KG1 (cell line): ENCODE measurements around the gene SRPK2.
"Not testable (repeated sequence)": the region's sequence is repeated elsewhere in the genome, so short reads cannot be mapped to it uniquely, and the experiment has no call there.

Source experiments
- DNase-seq: peaks from one replicate; lab custom pipeline; 2025; lab: John Stamatoyannopoulos, UW

SRPK2 gene

GRCh38 chr7:105222953-105223352 lies 165.8 kb downstream of the SRPK2 start:
- no peak for DNase-seq

DNA sequence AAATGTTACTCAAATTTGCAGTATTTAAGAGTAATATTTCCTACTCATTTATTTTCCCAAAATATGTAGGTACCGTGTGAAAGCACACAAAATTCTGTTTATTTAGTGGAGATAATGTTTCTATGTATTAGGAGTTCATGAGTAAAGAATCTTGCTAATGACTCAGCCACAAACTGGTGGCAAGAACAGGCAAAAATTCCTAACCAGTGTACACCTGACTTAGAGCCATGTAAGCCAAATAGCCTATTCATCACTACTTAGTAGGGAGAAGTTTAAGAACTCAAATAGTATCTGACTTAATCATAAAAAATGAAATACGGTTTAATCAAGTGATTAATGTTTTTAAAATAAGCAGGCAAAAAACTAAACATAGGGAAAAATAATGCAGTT lies 169.0 kb downstream of the SRPK2 start:
- DNase-seq = no peak

DNA sequence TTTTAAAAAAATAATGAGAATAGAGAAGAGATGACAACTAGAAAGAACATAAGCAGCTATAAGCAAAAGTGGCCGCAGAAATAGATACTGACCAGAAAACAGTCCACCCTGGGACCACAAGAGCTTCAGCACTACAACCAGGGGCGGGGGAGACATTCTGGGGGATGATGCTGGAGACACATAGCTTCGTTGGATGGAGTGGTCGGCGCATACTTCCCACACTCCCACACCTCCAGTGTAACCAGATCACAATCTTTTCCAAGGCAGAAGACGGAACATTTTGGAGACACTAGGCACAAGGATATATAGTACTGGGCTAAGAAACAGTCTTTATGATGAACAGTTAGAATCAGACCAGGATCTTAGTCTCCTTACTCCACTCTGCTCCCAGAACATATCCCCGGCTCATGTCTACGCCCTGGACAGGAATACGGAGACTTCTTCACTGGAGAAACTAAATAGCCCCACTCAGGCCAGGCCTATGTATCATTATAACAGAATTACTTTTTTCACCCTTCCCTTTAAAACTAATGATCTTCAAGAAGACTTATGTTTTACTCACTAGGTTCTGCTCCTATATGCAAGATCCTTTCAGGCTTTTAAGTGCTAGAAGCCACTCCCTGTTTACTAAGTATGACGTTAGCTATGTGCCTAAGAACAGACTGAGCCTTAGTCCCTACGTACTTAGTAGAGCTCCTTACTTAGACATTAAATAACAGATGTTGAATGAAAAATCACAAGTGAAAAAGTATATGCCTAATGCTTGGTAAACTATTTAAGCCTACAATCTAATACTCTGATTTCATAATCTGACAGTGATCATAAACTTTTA lies 169.6 kb downstream of the SRPK2 start:
- DNase-seq = no peak

GRCh38 chr7:105218215-105218614 lies 170.5 kb downstream of the SRPK2 start:
- DNase-seq = no peak

GRCh38 chr7:105216786-105217185 lies 171.9 kb downstream of the SRPK2 start:
- DNase-seq = no peak

GRCh38 chr7:105215821-105216220 lies 172.9 kb downstream of the SRPK2 start:
- no peak for DNase-seq

DNA sequence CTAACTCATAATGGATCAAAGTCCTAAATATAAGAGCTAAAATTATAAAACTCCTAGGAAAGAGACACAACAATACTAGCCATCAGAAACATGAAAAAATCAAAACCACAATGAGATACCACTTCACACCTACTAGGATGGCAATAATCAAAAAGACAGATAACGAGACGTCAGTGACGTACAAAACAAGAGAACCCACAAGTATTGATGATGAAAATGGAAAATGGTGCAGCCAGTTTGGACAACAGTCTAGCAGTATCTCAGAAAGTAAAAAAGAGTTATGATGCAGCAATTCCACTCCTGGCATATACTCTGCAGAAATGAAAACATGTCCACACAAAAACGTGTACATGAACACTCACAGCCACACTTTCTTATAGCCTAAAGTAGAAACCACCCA lies 173.5 kb downstream of the SRPK2 start:
- no peak for DNase-seq

DNA sequence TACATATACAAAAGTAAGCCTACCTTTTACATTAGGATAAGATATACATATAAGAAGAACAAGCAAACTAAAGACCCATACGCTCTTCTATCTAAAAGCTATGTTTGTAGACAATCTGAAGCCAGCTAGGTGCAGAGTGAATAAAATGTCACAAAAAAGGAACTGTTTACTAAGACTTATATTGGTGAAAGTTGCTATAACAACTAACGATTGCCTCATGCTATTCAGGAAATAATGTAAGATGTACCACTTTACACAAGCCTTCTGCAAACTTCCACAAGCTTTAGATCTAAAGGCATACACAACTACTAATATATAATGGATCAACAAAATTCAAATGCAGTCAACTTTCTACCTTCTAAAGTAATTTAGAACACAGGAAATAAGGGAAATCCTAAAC lies 175.1 kb downstream of the SRPK2 start:
- DNase-seq = no peak

DNA sequence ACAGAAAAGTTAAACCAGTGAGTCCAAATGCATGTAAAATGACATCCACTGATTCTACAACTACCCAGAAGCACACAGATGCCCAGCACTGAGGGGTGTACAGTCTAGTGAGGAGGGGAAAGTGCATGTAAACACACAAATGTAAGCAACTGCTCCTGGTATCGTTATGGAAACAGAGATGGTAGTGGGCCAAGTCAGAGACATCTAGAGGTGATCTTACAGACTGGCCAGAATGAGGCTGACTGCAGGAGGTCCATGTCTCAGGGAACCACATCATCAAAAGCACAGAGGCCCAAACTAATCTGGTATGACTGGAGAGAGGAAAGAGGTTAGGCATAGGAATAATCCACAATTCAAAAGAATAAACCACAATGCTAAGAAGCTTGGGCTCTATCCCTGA lies 176.5 kb downstream of the SRPK2 start:
- no peak for DNase-seq

- no peak for DNase-seq
Measured at GRCh38 chr7:105210721-105211205, 178.0 kb downstream of the SRPK2 start.

- no peak for DNase-seq
Measured at GRCh38 chr7:105209870-105210269, 178.9 kb downstream of the SRPK2 start.

GRCh38 chr7:105209433-105209832 lies 179.3 kb downstream of the SRPK2 start:
- no peak for DNase-seq

DNA sequence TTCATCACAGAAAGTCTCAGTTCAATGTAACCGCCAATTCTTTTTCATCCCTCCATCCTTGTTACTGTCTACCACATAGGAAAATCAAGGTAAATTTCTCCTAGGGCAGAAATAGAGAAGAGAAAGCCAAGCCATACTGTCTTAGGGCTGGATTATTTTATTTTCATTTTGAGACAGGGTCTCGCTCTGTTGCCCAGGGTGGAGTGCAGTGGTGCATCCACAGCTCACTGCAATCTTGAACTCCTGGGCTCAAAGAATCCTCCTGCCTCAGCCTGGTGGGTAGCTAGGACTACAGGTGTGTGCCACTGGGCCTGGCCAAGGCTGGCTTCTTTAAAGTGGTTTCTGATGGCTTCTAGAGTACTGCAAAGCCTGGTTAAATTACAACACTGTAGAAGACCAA lies 181.7 kb downstream of the SRPK2 start:
- no peak for DNase-seq

- DNase-seq = no peak
Measured at GRCh38 chr7:105205592-105206237, 183.0 kb downstream of the SRPK2 start.

GRCh38 chr7:105204953-105205352 lies 183.8 kb downstream of the SRPK2 start:
- DNase-seq = no peak

- DNase-seq = no peak
Measured at GRCh38 chr7:105204520-105204919, 184.2 kb downstream of the SRPK2 start.

DNA sequence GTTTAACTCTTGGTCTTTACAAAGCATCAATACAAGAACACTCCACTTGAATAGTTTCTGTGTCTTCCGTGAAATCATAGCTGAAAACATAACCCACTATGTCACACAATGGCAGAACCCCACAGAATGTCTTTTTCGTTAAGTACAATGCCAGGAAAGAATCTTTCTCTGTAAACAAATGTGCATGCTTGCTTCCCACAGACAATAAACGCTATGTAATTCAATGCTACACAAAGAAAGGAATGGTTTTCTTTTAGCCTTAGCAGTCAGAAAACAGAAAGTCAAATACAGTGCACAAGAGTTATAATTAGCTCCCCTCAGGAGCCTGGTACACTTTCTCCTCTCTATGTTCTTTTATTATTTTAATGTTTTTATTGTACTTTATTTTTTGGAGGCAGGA lies 186.1 kb downstream of the SRPK2 start:
- DNase-seq = no peak

DNA sequence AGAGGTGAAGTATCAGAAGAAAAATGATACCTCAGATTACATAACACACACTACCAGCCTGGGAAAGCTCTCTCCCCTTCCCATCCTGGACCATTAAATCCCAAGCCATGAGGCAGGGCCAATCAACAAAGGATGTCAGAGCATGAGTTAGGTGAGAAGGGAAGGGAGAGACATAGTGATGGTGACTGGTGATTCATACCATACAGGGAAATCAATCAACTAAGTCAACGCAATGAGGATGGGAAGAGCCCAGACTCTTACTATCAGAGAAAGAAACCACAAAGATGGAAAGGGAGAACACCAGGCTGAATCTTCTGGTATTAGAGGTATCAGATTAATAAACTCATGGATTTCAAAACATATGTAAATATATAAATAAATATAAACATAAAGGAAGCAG lies 189.3 kb downstream of the SRPK2 start:
- no peak for DNase-seq

GRCh38 chr7:105198223-105198622 lies 190.5 kb downstream of the SRPK2 start:
- DNase-seq = no peak

DNA sequence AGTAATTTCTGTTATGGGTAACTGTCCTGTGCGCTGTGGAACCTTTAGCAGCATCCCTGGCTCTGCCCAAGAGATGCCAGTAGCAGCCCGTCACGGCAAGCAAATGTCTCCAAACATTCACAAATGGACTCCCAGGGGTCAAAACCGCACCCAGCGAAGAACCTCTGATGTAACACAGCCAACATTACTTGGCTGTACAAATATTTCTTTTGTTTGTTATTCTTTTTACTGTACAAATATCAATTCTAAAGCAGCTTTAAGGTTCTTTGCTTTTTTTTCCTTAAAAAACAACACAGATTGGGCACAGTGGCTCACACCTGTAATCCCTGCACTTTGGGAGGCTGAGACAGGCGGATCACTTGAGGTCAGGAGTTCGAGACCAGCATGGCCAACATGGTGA lies 192.2 kb downstream of the SRPK2 start:
- no peak for DNase-seq

DNA sequence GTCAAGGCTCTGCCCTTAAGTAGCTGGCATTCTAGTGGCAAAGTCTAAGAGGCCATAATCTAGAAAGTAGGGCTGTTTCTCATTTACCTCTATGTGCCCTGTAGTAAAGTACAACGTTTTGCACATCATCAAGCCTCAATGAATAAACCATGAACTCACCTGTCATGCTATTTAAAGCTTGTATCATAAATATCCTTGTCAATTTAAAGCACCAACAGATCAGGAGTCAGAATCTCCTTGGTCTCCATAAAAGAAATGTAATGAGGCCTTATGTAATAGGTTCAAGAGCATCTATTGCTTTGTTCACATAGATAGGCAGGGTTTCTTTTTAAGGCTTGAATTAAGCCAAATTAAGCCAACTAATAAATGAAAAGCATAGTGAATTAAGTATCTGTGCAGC lies 192.8 kb downstream of the SRPK2 start:
- no peak for DNase-seq

DNA sequence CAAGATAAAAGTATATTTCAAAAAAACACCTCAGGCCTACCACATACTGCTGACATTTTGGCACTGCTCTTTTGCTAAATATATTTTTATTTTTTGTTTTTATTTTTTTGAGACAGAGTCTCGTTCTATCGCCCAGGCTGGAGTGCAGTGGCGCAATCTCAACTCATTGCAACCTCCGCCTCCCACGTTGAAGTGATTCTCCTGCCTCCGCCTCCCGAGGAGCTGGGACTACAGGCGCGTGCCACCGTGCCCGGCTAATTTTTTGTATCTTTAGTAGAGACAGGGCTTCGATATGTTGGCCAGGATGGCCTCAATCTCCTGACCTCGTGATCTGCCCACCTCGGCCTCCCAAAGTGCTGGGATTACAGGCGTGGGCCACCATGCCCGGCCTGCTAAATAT lies 193.8 kb downstream of the SRPK2 start:
- not testable (repeated sequence) for DNase-seq

- no peak for DNase-seq
Measured at GRCh38 chr7:105191331-105191730, 197.4 kb downstream of the SRPK2 start.
